Left lung (tissue), 10 donors: ENCODE measurements around the gene URM1. TPM values are rescaled to one million over a fixed set of nuclear protein-coding genes. Genes with fewer than 3 reads are reported as not detected.

Experiments used
- ATAC-seq: fragments of 200-7000 bp; cut with Tn5 transposase; one replicate; pipeline ENCODE4 v1.9.1; 2020; ENCODE audit warnings: moderate library complexity
- DNase-seq, 4 donors: peaks; one replicate each; pipeline ENCODE4 v3.0.0-alpha.2; 2013 to 2020
- H3K27ac ChIP-seq, 2 donors: fragments of 200-600 bp; sonication (generic) in 1 of 2; one replicate each; pipeline versions ENCODE4 v1.5.0 to v1.8.0; 2020 to 2021
- H3K27me3 ChIP-seq, 2 donors: fragments of 200-600 bp; sonication (generic) in 1 of 2; one replicate each; pipeline versions ENCODE4 v1.5.0 to v1.8.0; 2020 to 2021
- H3K36me3 ChIP-seq, 2 donors: fragments of 200-600 bp; sonication (generic) in 1 of 2; one replicate each; pipeline versions ENCODE4 v1.5.0 to v1.8.0; 2020 to 2021
- H3K4me1 ChIP-seq, 2 donors: fragments of 200-600 bp; one replicate each; pipeline ENCODE4 v1.8.0; 2021
- H3K4me3 ChIP-seq, 2 donors: fragments of 200-600 bp; sonication (generic) in 1 of 2; one replicate each; pipeline versions ENCODE4 v1.5.0 to v1.8.0; 2020 to 2021; ENCODE audit warnings: mild to moderate bottlenecking in 1 of 2
- H3K9me3 ChIP-seq, 2 donors: fragments of 200-600 bp; sonication (generic) in 1 of 2; one replicate each; pipeline versions ENCODE4 v1.5.0 to v1.8.0; 2020 to 2021
- intact Hi-C, 2 donors: fragments of 100-400 bp; cut with DNase I; formaldehyde crosslinking; loops; one replicate each; pipeline versions ENCODE4 v1.11.2 to v1.14.2; 2022
- polyA plus RNA-seq, 6 donors: library from polyadenylated mRNA; unstranded; fragments of 120-200 nt; gene quantifications; one replicate each; pipeline ENCODE4 v1.2.1, GENCODE V29; 2013; ENCODE audit not compliant: insufficient read length in 6 of 6
- total RNA-seq, 2 donors: library from RNA; stranded (reverse); fragmentation: NEBNext Ultra II Directional; extraction: Animal tissue kit (Norgen Biotek cat#: 25700); gene quantifications; one replicate each; pipeline ENCODE4 v1.2.1, GENCODE V29; 2021
- TF ChIP-seq, protein P1 (sequence below), 2 donors: fragments of 200-600 bp; sonication (generic) in 1 of 2; IDR thresholded peaks; one replicate each; pipeline versions ENCODE4 v1.5.0 to v1.8.0; 2021; ENCODE audit warnings: antibody characterized with exemption in 2 of 2
- donor health status: DM: no; HTN: yes; CAD: no.
- donor health status: DM: no; HTN: no; CAD: no.

Gene URM1
- total and polyA plus RNA-seq, 8 donors = 55.1 to 66.8 (median 59.7) TPM

DNA sequence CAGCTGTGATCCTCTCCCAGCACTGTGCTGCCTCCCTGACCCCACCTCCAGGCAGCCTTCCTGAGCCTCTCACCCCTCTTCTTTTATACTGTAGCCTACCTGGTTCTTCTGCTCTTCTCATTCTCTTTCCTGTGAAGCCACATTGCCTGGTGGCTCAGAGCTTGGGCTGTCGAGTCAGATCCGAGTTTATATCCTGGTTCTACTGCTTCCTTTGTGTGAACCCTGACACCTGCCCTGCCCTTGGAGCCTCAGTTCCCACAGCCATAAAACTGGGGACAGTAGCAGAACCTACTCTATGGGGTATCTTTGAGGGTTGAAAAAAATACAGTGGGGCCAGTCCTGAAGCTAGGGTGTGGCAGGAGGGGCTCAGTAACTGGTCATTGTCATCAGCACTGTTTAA lies 22.0 kb upstream of the URM1 start:
- Histone ChIP-seq H3K27me3 (no peaks in the 10 kb centered on the region), H3K4me3 (no peak overlapping the region), H3K9me3 (no peaks in the 10 kb centered on the region), H3K36me3 (peaks cover 0 to 91% of the 10 kb centered on the region in 2 donors), H3K27ac (no peak overlapping the region), H3K4me1 (no peaks in the 10 kb centered on the region)
- no peak for ATAC-seq
- intact Hi-C loops = no loop called here
- no peak for DNase-seq
- TF ChIP-seq, protein P1, sequence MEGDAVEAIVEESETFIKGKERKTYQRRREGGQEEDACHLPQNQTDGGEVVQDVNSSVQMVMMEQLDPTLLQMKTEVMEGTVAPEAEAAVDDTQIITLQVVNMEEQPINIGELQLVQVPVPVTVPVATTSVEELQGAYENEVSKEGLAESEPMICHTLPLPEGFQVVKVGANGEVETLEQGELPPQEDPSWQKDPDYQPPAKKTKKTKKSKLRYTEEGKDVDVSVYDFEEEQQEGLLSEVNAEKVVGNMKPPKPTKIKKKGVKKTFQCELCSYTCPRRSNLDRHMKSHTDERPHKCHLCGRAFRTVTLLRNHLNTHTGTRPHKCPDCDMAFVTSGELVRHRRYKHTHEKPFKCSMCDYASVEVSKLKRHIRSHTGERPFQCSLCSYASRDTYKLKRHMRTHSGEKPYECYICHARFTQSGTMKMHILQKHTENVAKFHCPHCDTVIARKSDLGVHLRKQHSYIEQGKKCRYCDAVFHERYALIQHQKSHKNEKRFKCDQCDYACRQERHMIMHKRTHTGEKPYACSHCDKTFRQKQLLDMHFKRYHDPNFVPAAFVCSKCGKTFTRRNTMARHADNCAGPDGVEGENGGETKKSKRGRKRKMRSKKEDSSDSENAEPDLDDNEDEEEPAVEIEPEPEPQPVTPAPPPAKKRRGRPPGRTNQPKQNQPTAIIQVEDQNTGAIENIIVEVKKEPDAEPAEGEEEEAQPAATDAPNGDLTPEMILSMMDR (IDR thresholded peaks at IDR 0.05) = no peak

DNA sequence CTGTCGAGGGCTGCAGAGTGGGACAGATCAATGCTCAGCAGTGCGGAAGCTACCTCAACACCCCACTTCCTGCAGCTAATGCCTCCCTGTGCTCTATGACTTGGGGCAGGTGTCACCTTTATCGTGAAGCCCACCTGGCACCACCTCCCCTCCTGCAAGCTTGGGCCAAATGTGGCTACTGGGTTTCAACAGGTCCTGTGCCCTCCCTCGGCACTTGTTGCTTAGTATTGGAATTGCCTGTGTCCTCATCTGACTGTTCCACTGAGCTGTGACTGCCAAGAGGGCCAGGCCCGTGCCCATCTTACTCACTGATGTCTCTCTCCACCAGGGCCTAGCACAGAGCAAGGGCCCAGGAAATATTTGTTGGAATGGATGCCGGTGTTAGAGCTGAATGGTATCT lies 21.4 kb upstream of the URM1 start:
- Histone ChIP-seq H3K27ac (no peak overlapping the region), H3K36me3 (peaks cover 0 to 90% of the 10 kb centered on the region in 2 donors), H3K9me3 (no peaks in the 10 kb centered on the region), H3K4me1 (no peaks in the 10 kb centered on the region), H3K27me3 (no peaks in the 10 kb centered on the region), H3K4me3 (no peak overlapping the region)
- TF ChIP-seq, protein P1 (IDR thresholded peaks at IDR 0.05) = no peak
- DNase-seq = no peak
- intact Hi-C loops = no loop called here
- no peak for ATAC-seq

DNA sequence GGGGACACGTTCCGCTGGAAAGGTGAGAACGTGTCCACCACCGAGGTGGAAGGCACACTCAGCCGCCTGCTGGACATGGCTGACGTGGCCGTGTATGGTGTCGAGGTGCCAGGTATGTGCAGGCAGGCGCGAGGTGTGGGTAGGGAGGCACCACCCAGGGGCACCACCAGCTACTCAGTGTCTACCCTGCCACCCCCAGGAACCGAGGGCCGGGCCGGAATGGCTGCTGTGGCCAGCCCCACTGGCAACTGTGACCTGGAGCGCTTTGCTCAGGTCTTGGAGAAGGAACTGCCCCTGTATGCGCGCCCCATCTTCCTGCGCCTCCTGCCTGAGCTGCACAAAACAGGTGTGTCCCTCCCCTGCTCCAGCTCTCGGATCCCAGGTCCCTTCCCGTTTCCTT lies 15.7 kb upstream of the URM1 start:
- no peaks in the 10 kb centered on the region for H3K4me1 ChIP-seq
- H3K36me3 ChIP-seq = peaks cover 0 to 67% of the 10 kb centered on the region in 2 donors
- no peak overlapping the region for H3K4me3 ChIP-seq
- ATAC-seq = no peak
- TF ChIP-seq, protein P1 (IDR thresholded peaks at IDR 0.05) = no peak
- no peaks in the 10 kb centered on the region for H3K9me3 ChIP-seq
- H3K27ac ChIP-seq = no peak overlapping the region
- intact Hi-C loops = no loop called here
- no peaks in the 10 kb centered on the region for H3K27me3 ChIP-seq
- no peak for DNase-seq

DNA sequence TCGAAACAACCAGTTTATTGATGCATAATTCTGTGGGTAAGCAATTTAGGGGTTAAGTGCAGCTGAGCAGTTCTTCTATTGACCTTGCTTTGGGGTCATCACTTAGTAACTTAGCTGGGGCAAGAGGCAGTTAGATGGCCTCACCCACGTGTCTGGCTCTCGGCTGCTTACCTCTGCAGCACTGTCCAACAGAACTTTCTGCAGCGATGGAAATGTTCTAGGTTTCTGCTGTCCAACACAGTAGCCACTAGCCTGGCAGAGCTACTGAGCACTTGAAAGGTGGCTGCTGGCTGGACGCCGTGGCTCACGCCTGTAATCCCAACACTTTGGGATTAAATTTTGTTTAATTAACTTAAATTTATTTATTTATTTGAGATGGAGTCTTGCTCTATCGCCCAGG lies 13.1 kb upstream of the URM1 start:
- Histone ChIP-seq H3K36me3 (peaks cover 0 to 50% of the 10 kb centered on the region in 2 donors), H3K27me3 (no peaks in the 10 kb centered on the region), H3K4me3 (no peak overlapping the region), H3K4me1 (peaks cover 9 to 13% of the 10 kb centered on the region in 2 donors), H3K27ac (no peak overlapping the region), H3K9me3 (no peaks in the 10 kb centered on the region)
- TF ChIP-seq, protein P1 (IDR thresholded peaks at IDR 0.05) = no peak
- ATAC-seq (no peak), DNase-seq (no peak)
- intact Hi-C loops = no loop called here

DNA sequence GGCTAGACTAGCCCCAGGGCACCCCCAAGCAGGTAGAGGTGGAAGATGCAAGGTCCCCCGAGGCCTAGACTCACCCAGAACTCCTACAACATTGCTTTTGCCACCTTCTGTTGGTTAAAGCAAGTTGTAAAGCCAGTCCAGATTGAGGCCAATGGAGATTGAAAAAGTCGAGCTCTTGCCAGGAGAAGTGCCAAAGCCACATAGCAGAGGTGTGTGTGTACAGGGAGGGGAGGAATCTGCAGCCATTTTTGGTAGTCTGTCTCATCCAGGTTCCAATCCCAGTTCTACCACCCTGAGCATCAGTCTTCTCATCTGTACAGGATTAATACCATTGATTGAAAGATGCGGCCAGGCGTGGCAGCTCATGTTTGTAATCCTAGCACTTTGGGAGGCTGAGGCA lies 12.3 kb upstream of the URM1 start:
- H3K4me1 ChIP-seq = peaks cover 9 to 13% of the 10 kb centered on the region in 2 donors
- ATAC-seq (no peak), DNase-seq (no peak)
- H3K36me3 ChIP-seq = peaks cover 0 to 45% of the 10 kb centered on the region in 2 donors
- intact Hi-C loops = no loop called here
- H3K27ac ChIP-seq = no peak overlapping the region
- TF ChIP-seq, protein P1 (IDR thresholded peaks at IDR 0.05) = no peak
- H3K27me3 ChIP-seq = no peaks in the 10 kb centered on the region
- H3K4me3 ChIP-seq = no peak overlapping the region
- H3K9me3 ChIP-seq = no peaks in the 10 kb centered on the region
